Lung microvascular endothelial cell (primary cell): Measurements from ENCODE around the gene CYB561D2. TPM values are rescaled to one million over a fixed set of nuclear protein-coding genes. Genes with fewer than 3 reads are reported as not detected.

Experiments used
- DNase-seq, 2 donors: peaks; one replicate each; pipeline versions ENCODE4 v3.0.0 to v3.0.0-alpha.2; 2010; ENCODE audit warnings: low read depth in 2 of 2
- total RNA-seq: library from RNA; depleted of rRNA; stranded (reverse); fragments of >200 nt; gene quantifications from 2 replicates; pipeline ENCODE4 v1.2.1, GENCODE V29; 2014

Gene CYB561D2
- total RNA-seq, 1 donor from 2014 or later = 21.6 TPM

DNA sequence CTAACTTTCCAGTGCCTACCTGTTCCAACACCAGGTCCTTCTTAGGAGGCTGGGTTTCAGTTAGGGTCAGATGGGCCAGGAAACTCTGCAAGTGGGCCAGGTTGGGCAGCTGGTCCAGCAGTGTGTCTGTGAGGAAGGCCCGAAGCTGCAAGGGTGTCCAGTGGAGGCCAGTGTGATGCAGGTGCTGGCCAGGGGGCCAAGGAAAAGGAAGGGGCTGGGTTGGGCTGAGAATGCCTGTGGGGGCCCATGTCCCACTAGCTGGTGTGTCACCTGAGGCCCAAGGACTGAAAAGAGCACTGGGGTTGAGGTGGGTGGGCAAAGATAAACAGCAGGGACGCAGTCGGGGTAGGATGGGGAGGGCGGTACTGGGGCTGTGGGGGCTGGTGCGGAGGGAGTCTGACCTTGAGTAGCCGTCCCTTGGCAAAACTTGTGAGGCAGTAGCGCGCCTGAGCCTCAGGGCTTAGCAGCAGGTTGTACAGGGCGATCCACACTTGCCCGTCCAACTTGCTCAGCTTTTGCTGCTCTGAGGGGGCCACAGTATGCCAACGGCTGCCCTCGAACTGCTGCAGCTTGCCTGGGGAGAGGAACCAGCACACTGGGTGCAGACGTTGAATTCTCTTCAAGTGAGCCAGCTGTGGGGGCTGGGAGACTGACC, 8.5 kb upstream of the CYB561D2 start:
- DNase-seq = no peak

DNA sequence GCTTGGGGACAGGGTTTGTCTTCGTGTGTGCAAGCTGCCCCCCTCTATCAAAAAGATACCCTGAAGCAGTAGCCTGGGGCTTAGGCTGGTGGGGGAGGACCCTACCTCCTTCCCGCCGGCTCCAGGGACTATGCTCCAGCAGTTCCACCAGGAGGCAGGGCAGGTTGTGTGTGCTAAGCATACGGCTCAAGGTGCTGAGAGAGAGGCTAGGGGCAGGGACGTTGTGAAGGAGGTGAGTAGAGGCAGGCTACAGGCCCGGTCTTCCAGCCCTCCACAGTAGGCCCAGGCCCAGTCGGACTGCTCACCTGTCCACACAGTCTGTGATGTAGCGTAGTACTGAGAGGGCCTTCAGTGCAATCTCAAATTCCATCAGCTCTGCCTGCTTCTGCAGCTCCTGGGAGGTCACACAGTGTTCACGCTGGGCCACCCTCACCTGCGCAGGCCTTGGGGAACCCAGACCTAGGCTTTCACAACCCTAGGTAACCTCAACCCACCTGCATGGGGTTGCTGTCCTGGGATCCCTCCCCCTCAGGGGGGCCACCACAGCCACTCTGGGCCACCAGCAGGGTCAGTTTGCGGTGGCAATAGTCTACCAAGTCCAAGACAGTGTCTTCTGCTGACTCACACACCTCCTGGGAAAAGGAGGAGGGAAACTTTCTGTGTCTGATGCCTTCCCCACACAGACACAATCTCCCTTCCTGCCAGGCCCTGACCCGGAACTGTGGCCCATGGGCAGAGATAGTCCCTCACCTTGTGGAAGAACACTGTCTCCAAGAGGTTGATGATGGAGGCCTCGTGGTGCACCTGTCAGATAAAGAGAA, 7.6 kb upstream of the CYB561D2 start:
- DNase-seq = no peak

DNA sequence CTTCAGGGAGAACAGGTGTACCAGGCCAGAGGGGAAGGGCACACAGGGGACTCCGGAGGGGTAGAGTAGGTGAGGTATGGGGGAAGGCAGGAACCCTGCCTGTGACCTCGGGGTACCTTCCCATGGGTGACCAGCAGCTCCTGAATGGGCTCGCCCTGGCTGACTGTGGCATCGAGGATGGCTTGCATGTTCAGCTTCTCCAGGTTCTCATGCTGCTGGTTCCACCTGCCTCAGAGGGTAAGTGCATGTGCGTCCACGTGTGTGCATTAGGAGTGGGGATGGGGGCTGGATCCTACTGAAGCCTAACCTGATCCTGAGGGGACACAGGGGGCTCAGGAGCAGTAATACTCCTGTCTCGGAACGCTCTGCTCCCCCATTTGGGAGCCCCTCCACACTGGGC, 5.7 kb upstream of the CYB561D2 start:
- no peak for DNase-seq

DNA sequence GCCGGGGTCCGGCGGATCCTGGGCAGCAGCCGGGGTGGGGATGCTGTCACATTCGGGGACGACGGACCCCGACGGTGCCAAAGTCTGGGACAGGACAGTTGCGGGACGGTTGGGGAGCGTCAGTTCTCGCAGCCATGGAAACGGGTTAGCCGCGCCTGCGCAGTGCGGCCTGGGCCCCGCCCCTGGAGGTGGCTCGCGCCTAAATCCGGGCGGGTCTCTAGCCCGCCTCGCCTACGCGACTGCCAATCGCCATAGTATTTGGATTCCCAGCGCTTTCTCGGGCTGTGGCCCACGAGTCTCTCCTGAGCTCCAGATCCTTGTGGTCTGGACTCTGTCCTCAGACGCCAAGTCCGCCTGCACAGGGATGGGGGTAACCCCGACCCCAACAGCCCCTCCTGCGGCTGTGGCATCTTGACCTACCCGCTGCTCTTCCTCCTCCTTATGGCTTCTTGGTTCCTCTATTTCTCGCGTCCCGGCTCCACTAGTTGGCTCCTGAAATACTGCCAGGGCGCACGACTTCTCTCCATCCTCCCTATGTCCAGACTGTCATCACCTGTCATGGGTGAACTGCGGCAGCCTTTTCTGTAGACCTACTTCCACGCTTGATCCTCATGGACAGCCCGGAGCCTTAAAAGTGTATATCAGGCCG, 5.0 kb upstream of the CYB561D2 start, which contains the start of gene ZMYND10:
Gene ZMYND10 (minus strand): TSS at position 147 of the 649 bp plus-strand sequence. CDS start 153 bp downstream, outside the sequence.
- peak in 1 of 2 donors; percentile 53 for DNase-seq

DNA sequence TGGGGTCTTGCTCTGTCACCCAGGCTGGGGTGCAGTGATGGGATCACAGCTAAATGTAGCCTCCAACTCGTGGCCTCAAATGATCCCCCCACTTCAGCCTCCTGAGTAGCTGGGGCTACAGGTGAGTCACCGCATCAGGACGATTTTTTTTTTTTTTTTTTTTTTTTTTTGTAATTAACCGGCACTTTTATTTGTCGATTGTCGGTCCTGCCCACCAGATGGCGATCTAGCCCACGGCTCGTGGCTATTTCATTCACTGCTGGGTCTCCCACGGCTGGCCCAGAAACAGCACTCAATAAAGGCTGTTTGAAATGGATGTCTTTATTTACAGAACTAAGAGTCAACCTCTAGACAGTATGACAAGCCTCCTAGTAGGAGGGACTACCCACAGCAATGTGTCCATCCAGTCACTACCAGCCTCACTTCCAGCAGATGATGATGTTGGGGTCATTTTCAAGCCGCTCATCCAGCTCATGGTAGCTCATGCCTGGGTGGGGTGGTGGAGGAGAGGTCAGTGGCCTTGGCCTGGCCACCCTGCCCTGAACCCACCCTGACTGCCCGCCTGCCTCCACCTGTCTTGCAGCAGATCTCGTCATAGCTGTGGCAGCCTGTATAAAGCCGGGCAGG, 3.4 kb upstream of the CYB561D2 start:
- DNase-seq = peak; percentile 80 to 84

DNA sequence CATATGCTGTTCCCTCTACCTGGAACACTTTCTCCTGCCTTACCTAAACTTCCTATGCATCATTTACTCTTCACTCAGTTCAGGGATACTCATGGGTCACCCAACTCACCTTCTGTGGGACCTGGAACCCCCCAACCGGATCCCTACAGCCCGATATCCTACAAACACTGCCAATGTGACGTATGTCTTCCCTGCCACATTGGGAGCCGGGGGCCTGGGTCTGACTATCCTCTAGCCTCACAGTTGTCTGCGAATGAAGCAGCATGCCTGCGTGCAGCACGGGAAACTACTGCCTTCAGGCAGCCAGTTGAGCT, 492 bp upstream of the CYB561D2 start:
- DNase-seq = no peak

DNA sequence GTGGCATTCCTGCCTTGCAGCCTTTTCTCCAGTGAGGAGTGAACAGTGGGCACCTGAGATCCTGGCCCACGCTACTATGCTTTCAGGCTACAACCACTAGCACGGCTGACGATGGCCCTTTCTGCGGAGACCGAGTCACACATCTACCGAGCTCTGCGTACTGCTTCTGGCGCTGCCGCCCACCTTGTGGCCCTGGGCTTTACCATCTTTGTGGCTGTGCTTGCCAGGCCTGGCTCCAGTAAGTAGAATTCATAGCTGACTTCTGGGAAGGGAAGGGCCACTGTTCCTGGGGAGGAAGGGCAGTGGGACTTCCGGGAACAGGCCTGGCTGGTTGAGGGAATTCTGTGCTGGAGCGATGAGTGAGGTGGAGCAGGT, 648 bp downstream of the CYB561D2 start:
- DNase-seq = no peak

DNA sequence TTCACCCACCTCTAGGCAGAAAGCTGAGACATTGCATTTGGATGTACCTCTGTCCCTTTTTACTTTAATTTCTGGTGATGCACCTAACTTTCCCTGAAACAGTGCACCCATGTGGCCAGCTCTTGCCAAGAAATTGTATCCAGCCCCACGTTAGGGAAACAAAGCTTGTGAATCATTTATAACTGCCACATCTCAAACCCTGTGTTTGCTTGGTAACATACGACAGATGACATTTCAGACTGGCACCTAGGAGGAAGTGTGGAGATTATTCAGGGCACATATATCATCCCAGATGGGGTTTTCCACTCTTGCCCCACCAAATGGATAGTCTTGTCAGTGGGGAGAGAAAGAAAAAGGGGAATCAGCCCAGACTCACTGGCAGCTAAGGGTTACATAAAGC, 2.1 kb downstream of the CYB561D2 start:
- DNase-seq = peak; percentile 24

DNA sequence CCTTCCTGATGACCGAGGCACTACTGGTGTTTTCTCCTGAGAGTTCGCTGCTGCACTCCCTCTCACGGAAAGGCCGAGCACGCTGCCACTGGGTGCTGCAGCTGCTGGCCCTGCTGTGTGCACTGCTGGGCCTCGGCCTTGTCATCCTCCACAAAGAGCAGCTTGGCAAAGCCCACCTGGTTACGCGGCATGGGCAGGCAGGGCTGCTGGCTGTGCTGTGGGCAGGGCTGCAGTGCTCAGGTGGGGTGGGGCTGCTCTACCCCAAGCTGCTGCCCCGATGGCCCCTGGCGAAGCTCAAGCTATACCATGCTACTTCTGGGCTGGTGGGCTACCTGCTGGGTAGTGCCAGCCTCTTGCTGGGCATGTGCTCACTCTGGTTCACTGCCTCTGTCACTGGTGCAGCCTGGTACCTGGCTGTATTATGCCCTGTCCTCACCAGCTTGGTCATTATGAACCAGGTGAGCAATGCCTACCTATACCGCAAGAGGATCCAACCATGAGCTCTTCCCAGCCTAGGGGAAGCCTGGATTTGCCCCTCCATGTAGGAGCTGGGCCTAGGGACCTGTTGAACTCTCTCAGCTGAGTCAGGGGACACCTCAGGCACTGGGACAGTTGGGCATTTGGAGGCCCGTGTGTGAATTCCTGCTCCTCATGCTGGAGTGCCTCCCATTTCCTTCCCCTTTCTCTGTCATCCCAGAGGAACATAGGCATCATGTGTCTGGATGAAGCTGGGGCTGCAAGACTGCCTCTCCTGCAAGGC, 2.8 kb downstream of the CYB561D2 start:
- DNase-seq = no peak

DNA sequence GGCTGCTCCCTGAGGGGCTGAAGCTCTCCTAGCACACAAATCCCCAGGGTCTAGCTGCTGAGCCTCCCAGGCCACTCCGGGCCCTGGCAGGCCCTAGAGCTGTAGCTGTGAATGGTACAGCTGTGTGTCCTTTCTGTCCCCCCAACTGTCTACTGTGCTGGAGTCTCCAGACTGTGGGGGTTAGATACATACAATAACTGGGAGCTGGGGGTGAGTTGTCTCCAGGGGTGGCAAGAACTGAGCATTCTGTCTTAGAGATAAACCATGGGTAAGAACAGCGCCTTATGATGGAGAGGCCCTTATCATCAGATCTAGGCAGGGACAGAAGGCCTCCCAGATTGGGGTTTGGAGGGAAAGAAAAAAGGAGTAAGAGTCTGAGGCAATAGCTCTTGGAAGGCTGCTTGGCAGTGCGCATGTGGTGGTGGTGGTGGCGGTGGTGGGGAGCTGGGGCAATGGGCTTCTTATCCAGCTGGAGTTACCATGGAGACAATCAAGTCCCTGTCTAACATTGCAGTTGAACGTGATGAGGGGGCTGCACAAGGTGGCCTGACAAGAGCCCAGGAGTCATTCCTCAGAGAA, 3.6 kb downstream of the CYB561D2 start:
- DNase-seq = no peak

DNA sequence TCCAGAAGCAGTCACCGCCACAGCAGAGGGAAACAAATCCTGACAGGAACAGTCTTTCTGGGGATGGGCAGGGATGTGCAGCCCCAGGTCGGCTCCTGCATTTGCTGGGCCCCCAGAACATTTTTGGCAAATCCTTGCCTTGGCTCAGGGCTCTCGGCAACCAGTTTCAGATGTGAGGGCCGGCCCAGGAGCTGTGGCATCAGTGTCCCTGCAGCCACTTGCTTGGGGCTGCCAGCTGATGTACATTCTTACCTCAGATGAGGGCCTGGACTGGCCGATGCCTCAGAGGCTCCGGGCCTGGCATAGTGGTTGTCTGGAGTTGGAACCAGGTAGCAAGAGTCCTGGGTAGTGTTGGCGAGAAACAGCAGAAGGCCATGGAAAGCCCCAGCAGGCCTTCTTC, 4.2 kb downstream of the CYB561D2 start:
- no peak for DNase-seq

DNA sequence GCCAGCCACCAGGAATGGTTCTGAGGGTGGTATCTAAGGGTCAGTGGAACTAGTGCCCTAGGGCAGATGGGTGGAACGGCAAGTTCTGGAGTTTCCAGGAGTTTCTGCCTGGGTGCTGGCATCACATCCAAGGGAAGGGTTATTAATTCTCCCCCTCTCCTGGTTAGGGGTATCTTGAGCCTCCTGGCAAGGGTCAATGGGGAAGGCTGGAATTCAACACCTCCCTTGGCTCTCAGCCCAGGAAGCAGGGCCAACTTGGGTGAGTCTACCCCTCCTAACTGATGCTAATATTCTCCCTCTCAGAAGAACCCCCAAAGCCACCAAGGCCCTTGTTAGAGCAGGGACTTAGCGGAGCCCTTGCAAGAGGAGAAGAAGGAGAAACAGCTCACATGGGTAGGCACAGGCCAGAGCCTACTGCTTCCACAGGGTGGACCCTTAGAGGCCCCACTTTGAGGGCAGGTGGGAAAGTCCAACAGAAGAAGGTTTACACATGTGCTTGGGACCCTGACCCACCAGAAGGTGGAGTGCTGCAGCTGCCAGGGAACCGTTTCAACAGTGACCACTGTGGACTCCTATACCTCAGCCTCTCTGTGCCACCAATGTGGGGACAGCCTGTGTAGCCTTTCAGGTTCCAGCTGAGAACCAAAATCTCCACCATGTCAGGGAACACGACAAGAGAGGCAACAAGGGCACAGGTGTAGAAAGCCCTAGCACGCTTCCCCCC, 5.3 kb downstream of the CYB561D2 start:
- no peak for DNase-seq

DNA sequence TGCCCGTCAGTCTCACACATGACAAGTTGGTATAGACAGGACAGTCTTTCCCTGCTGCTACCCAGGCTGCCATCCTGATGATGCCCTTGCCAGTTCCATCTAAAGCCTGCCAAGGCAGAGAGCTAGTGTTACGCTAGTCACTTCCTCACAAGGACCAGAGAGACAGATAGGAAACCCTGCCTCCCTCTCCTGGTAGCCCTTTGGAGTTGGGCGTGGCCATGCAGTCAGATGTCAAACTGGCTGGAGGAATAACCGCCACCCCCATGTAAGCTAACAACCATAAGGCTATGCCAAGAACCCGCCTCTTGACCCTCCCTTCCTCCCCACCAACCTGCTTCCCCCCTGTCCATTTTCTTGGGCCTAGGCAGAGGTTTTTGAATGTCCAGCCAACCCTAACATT, 5.9 kb downstream of the CYB561D2 start:
- DNase-seq = peak in 1 of 2 donors; percentile 49

DNA sequence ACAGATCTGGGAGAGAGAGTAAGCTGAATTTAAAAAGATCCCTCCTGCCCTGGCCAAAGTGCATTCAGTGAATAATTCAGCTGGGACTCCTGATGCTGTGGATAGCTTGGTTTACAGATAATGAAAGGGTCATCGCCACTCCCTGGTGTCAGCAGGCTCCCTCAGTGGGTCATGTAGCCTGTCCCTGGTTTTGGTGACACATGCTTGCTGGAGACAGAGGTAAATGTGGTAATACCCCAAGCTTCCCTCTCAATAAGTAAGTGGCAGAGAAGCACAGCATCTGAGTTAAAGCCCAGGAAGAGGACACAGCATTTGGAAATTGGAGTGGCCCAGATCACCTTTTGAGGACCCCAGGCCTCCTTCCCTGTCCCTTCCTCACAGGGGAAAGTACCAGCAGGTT, 6.8 kb downstream of the CYB561D2 start:
- DNase-seq = no peak

DNA sequence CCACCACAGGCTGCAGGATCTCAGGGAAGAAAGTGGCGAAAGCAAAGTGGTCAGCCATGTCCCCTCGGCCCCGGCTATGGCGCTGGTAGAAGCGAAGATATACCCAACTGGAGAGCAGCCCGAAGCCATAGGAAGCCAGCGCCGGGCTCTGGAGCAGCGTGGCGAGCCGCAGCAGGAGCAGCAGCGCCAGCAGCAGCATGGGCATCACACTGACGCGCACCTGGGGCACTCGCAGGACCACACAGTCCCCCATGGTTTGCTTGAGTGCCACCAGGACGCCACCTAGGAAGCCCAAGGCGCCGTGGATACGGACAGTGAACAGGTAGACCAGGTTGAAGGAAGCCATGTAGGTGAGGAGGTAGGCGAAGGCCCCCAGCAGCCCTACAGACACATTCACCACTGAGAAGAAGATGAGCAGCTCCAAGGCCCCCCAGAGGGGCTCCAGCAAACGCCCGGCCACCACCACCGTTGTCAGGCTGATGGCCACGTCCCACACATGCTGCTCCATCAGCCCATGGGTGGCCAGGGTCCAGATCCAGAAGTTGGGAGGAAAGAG, 7.8 kb downstream of the CYB561D2 start:
- DNase-seq = no peak

DNA sequence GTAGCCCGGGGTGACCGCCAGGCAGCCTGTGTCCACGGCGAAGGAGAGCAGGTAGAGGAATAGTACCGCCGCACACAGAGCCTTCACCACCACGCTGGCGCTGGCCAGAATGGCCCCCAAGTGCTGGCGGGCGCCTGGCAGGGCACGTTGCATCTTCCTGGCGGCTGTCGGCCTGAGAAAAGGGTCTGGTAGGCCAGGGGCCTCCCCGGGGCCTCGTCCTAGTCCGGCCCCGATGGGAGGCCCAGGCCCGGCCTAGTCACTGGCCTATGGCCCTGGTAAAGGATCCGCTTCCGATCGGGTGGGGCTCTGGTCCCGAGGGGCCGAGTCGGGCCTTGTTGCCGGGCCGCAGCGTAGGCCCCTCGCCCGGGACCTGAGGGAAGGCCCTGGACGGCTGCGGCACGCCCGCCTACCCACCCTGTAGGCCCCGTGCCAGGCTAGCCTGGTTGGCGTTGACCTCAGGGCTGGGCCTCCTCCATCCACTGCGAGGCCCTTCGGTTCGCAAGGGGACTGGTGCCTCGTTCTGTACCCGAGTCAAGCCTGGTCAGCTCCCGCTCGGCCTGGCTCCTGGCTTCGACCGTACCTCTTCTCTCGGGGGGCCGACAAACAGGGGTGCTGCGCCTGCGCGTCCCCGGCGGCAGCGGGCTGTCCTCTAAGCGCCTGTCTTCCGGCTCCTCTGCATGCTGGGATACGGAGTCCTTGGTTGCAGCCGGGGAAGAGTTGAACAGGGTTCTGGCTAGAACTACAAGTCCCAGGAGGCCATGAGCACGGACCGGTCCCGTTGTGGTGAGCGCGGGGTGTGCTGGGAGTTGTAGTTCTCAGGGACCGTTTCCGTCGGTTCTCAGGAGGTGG, 8.5 kb downstream of the CYB561D2 start, which contains the start of gene TMEM115:
Gene TMEM115 (minus strand): TSS at position 611 of the 849 bp plus-strand sequence. CDS start 458 bp downstream, at position 153.
- peak; percentile 99 for DNase-seq

DNA sequence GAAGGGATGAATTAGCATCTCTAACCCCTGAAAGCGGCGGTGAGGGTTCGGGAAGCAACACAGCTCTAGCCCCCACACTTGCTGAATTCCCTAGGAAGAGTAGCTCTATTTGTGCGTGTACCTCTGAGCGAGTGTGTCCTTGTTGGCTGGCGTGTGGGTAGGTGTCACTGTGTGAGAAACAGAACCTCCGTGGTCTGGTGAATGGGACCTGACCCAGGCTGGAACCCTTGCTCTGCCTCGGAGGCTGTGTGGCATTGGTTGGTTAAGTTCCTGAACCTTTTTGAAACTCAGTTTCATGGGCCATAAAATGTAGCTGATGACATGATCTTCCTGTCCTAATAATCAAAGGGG, 9.1 kb downstream of the CYB561D2 start:
- no peak for DNase-seq

DNA sequence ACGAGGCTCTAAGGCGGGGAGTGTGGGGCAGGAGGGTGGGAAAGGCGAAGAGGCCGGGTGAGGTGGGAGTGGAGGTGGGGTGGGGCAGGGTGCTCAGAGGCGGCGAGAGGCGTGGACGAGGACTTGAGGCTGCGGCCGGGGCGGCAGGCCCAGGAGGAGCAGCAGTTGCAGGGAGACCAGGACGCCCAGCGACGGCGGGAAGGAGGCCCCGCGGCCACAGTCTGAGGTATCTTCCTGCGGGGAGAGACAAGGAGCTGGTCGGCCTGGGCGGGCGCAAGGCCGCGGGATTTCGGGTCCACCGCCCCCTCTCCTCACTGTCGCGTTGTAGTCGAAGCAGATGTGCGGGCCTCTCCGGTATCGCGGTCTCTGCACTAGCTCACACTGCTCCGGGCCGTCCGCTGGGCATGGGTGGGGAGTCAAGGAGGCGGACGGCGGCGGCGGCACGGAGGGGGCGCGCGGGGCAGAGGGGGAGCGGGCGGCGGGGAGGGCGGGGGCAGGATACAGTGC, 14.0 kb downstream of the CYB561D2 start:
- DNase-seq = peak in 1 of 2 donors; percentile 14
